C4-2B (cell line): Measurements from ENCODE around the gene KRT12.

Source experiments
- ZFX ChIP-seq: fragments of 450-650 bp; IDR thresholded peaks from 2 replicates; pipeline ENCODE4 v1.6.1; 2017
- TF ChIP-seq, protein P1 (sequence below): fragments of 450-650 bp; conservative IDR thresholded peaks from 2 replicates; pipeline ENCODE4 v1.5.1; 2017; ENCODE audit warnings: mild to moderate bottlenecking

DNA sequence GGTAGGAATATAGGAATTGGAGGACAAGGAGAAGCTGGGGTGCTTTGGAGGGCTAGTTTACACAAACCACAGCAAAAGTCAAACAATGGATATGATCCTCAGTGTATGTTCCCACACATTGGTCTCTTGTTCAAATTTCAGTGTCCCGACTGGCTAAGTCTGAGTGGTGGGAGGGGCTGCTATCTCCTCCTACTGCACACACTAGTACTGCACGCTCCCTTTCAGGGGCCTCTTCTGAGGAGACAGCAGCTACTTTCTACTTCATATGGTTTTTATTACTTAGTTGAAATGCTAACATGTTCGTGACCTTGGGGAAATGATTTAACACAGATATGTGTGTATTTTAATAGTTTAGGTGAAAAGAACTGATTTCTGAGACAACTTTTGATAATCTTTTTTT lies 25.8 kb downstream of the KRT12 start:
- TF ChIP-seq, protein P1, sequence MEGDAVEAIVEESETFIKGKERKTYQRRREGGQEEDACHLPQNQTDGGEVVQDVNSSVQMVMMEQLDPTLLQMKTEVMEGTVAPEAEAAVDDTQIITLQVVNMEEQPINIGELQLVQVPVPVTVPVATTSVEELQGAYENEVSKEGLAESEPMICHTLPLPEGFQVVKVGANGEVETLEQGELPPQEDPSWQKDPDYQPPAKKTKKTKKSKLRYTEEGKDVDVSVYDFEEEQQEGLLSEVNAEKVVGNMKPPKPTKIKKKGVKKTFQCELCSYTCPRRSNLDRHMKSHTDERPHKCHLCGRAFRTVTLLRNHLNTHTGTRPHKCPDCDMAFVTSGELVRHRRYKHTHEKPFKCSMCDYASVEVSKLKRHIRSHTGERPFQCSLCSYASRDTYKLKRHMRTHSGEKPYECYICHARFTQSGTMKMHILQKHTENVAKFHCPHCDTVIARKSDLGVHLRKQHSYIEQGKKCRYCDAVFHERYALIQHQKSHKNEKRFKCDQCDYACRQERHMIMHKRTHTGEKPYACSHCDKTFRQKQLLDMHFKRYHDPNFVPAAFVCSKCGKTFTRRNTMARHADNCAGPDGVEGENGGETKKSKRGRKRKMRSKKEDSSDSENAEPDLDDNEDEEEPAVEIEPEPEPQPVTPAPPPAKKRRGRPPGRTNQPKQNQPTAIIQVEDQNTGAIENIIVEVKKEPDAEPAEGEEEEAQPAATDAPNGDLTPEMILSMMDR = no peak
- no peak for TF ChIP-seq ZFX
